Measurements from ENCODE around the gene NOC4L.

Gene NOC4L

GRCh38 chr12:132166801-132167591 lies 22.7 kb downstream of the NOC4L start:
- no peak for FAIRE-seq
- DNase-seq (ENCODE audit: insufficient read length, low spot score): no peak

- FAIRE-seq (no peak), DNase-seq (ENCODE audit: insufficient read length, low spot score) (no peak)
Measured at GRCh38 chr12:132167611-132168310, 23.5 kb downstream of the NOC4L start.

- FAIRE-seq: no peak
- DNase-seq (ENCODE audit: insufficient read length, low spot score): no peak
Measured at GRCh38 chr12:132168311-132169031, 24.2 kb downstream of the NOC4L start.

GRCh38 chr12:132169376-132169775 lies 25.1 kb downstream of the NOC4L start:
- DNase-seq (ENCODE audit: insufficient read length, low spot score): no peak
- no peak for FAIRE-seq

GRCh38 chr12:132170094-132170636 lies 25.9 kb downstream of the NOC4L start:
- no peak for FAIRE-seq
- no peak for DNase-seq (ENCODE audit: insufficient read length, low spot score)

GRCh38 chr12:132170637-132171292 lies 26.5 kb downstream of the NOC4L start:
- DNase-seq (ENCODE audit: insufficient read length, low spot score) (no peak), FAIRE-seq (no peak)

- FAIRE-seq (no peak), DNase-seq (ENCODE audit: insufficient read length, low spot score) (no peak)
Measured at GRCh38 chr12:132171293-132171967, 27.2 kb downstream of the NOC4L start.

- FAIRE-seq: no peak
- no peak for DNase-seq (ENCODE audit: insufficient read length, low spot score)
Measured at GRCh38 chr12:132171968-132172521, 27.8 kb downstream of the NOC4L start.

- no peak for FAIRE-seq
- no peak for DNase-seq (ENCODE audit: insufficient read length, low spot score)
Measured at GRCh38 chr12:132172619-132173018, 28.4 kb downstream of the NOC4L start.

- DNase-seq (ENCODE audit: insufficient read length, low spot score) (no peak), FAIRE-seq (no peak)
Measured at GRCh38 chr12:132173135-132174014, 29.1 kb downstream of the NOC4L start.

GRCh38 chr12:132174015-132174838 lies 30.0 kb downstream of the NOC4L start:
- no peak for FAIRE-seq
- DNase-seq (ENCODE audit: insufficient read length, low spot score): no peak

GRCh38 chr12:132174839-132175490 lies 30.7 kb downstream of the NOC4L start:
- DNase-seq (ENCODE audit: insufficient read length, low spot score) (no peak), FAIRE-seq (no peak)

GRCh38 chr12:132175496-132176384 lies 31.5 kb downstream of the NOC4L start:
- no peak for DNase-seq (ENCODE audit: insufficient read length, low spot score)
- no peak for FAIRE-seq

GRCh38 chr12:132176385-132176919 lies 32.2 kb downstream of the NOC4L start:
- DNase-seq (ENCODE audit: insufficient read length, low spot score) (no peak), FAIRE-seq (no peak)

- no peak for DNase-seq (ENCODE audit: insufficient read length, low spot score)
- no peak for FAIRE-seq
Measured at GRCh38 chr12:132176920-132177551, 32.8 kb downstream of the NOC4L start.

GRCh38 chr12:132178316-132178715 lies 34.1 kb downstream of the NOC4L start:
- FAIRE-seq: no peak
- no peak for DNase-seq (ENCODE audit: insufficient read length, low spot score)
